ENCODE data around the gene BAZ2A. TPM values are rescaled to one million over a fixed set of nuclear protein-coding genes. Genes with fewer than 3 reads are reported as not detected.

The BAZ2A gene
- total RNA-seq, 1 donor from 2014 or later: 18.2 TPM

Other genes with a start within 250 kb of the BAZ2A start
- gene TIMELESS, start 180.9 kb downstream of the BAZ2A start, total RNA-seq: 10.5 and 11.7 TPM in 2 replicates
- 0.26 and 0.51 TPM in 2 replicates for gene MIP, start 175.7 kb downstream of the BAZ2A start, total RNA-seq
- gene SPRYD4, start 161.7 kb downstream of the BAZ2A start, total RNA-seq: 1.4 and 2.1 TPM in 2 replicates
- gene GLS2, start 142.2 kb downstream of the BAZ2A start, total RNA-seq: 0.13 TPM in 2 replicates
- gene RBMS2, start 108.5 kb downstream of the BAZ2A start, total RNA-seq: 43.6 and 52.4 TPM in 2 replicates
- 504 and 583 TPM in 2 replicates for gene ATP5F1B, start 15.7 kb upstream of the BAZ2A start, total RNA-seq
- gene PTGES3, start 58.0 kb upstream of the BAZ2A start, total RNA-seq: 56.8 and 63.4 TPM in 2 replicates
- gene NACA, start 95.0 kb upstream of the BAZ2A start, total RNA-seq: 1,019 and 1,042 TPM in 2 replicates
- gene PRIM1, start 122.0 kb upstream of the BAZ2A start, total RNA-seq: 4.3 and 8.9 TPM in 2 replicates
- under 0.01 and 0.13 TPM in 2 replicates for gene HSD17B6, start 133.0 kb upstream of the BAZ2A start, total RNA-seq

All from dermis microvascular lymphatic vessel endothelial cell (primary cell).